KMS-11 (cell line): ENCODE measurements around the gene C1QTNF6.
A peak's percentile ranks its signal among the peaks of the same experiment; 100 is the strongest.

Experiments
- H2AFZ ChIP-seq: fragments of 200-600 bp; sonication (generic); 2 replicates; pipeline ENCODE4 v1.6.1; 2016; ENCODE audit warnings: antibody characterized with exemption, mixed run types, low read depth
- H3K27ac ChIP-seq: fragments of 200-600 bp; sonication (generic); 2 replicates; pipeline ENCODE4 v1.6.1; 2016; ENCODE audit warnings: mild to moderate bottlenecking, mixed run types
- H3K27me3 ChIP-seq: fragments of 200-600 bp; sonication (generic); 2 replicates; pipeline ENCODE4 v1.6.1; 2017; ENCODE audit warnings: mild to moderate bottlenecking, low read depth, mixed run types, moderate library complexity; ENCODE audit not compliant: insufficient read depth
- H3K36me3 ChIP-seq: fragments of 200-600 bp; sonication (generic); 2 replicates; pipeline ENCODE4 v1.6.1; 2017; ENCODE audit warnings: mild to moderate bottlenecking, mixed run types; ENCODE audit not compliant: insufficient read depth
- H3K4me1 ChIP-seq: fragments of 200-600 bp; sonication (generic); 2 replicates; pipeline ENCODE4 v1.6.1; 2016; ENCODE audit warnings: mild to moderate bottlenecking, low read depth, mixed run types; ENCODE audit not compliant: poor library complexity, severe bottlenecking
- H3K4me2 ChIP-seq: fragments of 200-600 bp; sonication (generic); 2 replicates; pipeline ENCODE4 v1.7.0; 2016; ENCODE audit warnings: mild to moderate bottlenecking, mixed run types
- H3K4me3 ChIP-seq: fragments of 200-600 bp; sonication (generic); IDR thresholded peaks from 2 replicates; pipeline ENCODE4 v1.6.1; 2017; ENCODE audit warnings: low read depth, low read length, mixed read lengths; ENCODE audit not compliant: insufficient read depth
- H3K79me2 ChIP-seq: fragments of 200-600 bp; sonication (generic); 2 replicates; pipeline ENCODE4 v1.6.1; 2016; ENCODE audit warnings: low read depth, mixed run types; ENCODE audit not compliant: insufficient read depth
- H3K9ac ChIP-seq: fragments of 200-600 bp; sonication (generic); 2 replicates; pipeline ENCODE4 v1.6.1; 2016; ENCODE audit warnings: mild to moderate bottlenecking, mixed run types
- H4K20me1 ChIP-seq: fragments of 200-600 bp; sonication (generic); 2 replicates; pipeline ENCODE4 v1.6.1; 2016; ENCODE audit warnings: mild to moderate bottlenecking, mixed run types; ENCODE audit not compliant: insufficient read depth
- CTCF ChIP-seq: fragments of 200-600 bp; sonication (generic); conservative IDR thresholded peaks from 2 replicates; pipeline ENCODE4 v1.6.1; 2017; ENCODE audit warnings: low read depth, mild to moderate bottlenecking, antibody characterized with exemption, low read length, moderate library complexity, mixed read lengths

Gene C1QTNF6

GRCh38 chr22:37215890-37216289 lies 27.8 kb upstream of the C1QTNF6 start:
- Histone ChIP-seq H3K4me2 (peak overlapping the region; percentile 98), H3K27me3 (no peaks in the 10 kb centered on the region), H4K20me1 (no peaks in the 10 kb centered on the region), H3K9ac (no peak overlapping the region), H2AFZ (no peak overlapping the region), H3K4me3 (no peak overlapping the region), H3K36me3 (no peaks in the 10 kb centered on the region), H3K79me2 (peaks cover 11% of the 10 kb centered on the region), H3K27ac (peak overlapping the region; percentile 87), H3K4me1 (peaks cover 80% of the 10 kb centered on the region)
- TF ChIP-seq CTCF, result no peak

GRCh38 chr22:37214731-37215030 lies 26.6 kb upstream of the C1QTNF6 start:
- peak overlapping the region; percentile 83 for H3K27ac ChIP-seq

GRCh38 chr22:37213941-37214730 lies 26.1 kb upstream of the C1QTNF6 start:
- Histone ChIP-seq H3K27me3 (no peaks in the 10 kb centered on the region), H4K20me1 (no peaks in the 10 kb centered on the region), H2AFZ (no peak overlapping the region), H3K79me2 (peaks cover 21% of the 10 kb centered on the region), H3K4me1 (peaks cover 72% of the 10 kb centered on the region), H3K9ac (no peak overlapping the region), H3K36me3 (no peaks in the 10 kb centered on the region), H3K4me3 (no peak overlapping the region), H3K4me2 (peak overlapping the region; percentile 98; the same call in 1 of the 2 replicates), H3K27ac (peak overlapping the region; percentile 83; the same call in 1 of the 2 replicates)
- no peak for TF ChIP-seq CTCF

More at GRCh38 chr22:37214731-37215030, 26.6 kb upstream of the C1QTNF6 start:
- Histone ChIP-seq H3K9ac (no peak overlapping the region), H3K4me3 (no peak overlapping the region), H3K4me2 (peak overlapping the region; percentile 98; the same call in 1 of the 2 replicates), H3K27me3 (no peaks in the 10 kb centered on the region), H3K36me3 (no peaks in the 10 kb centered on the region), H3K4me1 (peaks cover 75% of the 10 kb centered on the region), H3K79me2 (peaks cover 21% of the 10 kb centered on the region), H2AFZ (no peak overlapping the region), H4K20me1 (no peaks in the 10 kb centered on the region)
- TF ChIP-seq CTCF, result no peak

- H3K36me3 ChIP-seq, result no peaks in the 10 kb centered on the region
- H3K27me3 ChIP-seq, result no peaks in the 10 kb centered on the region
- H3K9ac ChIP-seq, result no peak overlapping the region
- H4K20me1 ChIP-seq, result no peaks in the 10 kb centered on the region
- peaks cover 66% of the 10 kb centered on the region for H3K4me1 ChIP-seq
- H3K27ac ChIP-seq, result peak overlapping the region; percentile 30; the same call in 1 of the 2 replicates
- peak overlapping the region; percentile 25 for H3K4me2 ChIP-seq
- peaks cover 21% of the 10 kb centered on the region for H3K79me2 ChIP-seq
- no peak overlapping the region for H3K4me3 ChIP-seq
- TF ChIP-seq CTCF, result no peak
- H2AFZ ChIP-seq, result no peak overlapping the region
These were observed 25.3 kb upstream of the C1QTNF6 start for GRCh38 chr22:37213218-37213855.
